SK-MEL-5 (cell line): ENCODE results near the gene SECISBP2. TPM values are rescaled to one million over a fixed set of nuclear protein-coding genes. Genes with fewer than 3 reads are reported as not detected.

Source experiments
- DNase-seq: peaks from one replicate; pipeline ENCODE4 v3.0.0-alpha.2; 2016; ENCODE audit warnings: low read depth, low spot score
- in situ Hi-C: cut with HindIII; loops from 2 replicates; pipeline ENCODE4 v1.10.0; 2016; ENCODE audit warnings: low sequenced_read_pairs, high pct_unique_total_duplicates, low pct_unique_long_range_greater_than_20kb
- small RNA-seq, 2 experiments: library from RNA; depleted of rRNA; stranded (forward); fragments of <200 nt; gene quantifications; one replicate each; pipeline ENCODE3, GENCODE V24; 2014
- total RNA-seq: library from RNA; depleted of rRNA; stranded (reverse); fragments of >200 nt; shearing (Covaris generic); gene quantifications from 2 replicates; pipeline ENCODE4 v1.2.3, GENCODE V29; 2014; rRNA removed

Gene SECISBP2
- total RNA-seq, 1 experiment from 2014 or later: 44.9 TPM

GRCh38 chr9:89408628-89409101 lies 90.4 kb downstream of the SECISBP2 start:
- no peak for DNase-seq
- in situ Hi-C loops: no loop called here

Small RNA genes lying within 50 kb of the gene (small RNA-seq; reads per million reads assigned to genes)
- 0 to 0.33 reads per million in 2 experiments for gene MIR3153

Other genes with a start within 250 kb of the SECISBP2 start
- gene SHC3, start 139.7 kb upstream of the SECISBP2 start, total RNA-seq: 0.03 TPM in 1 of 2 replicates, not detected in the other
- 404 and 447 TPM in 2 replicates for gene CKS2, start 7.3 kb upstream of the SECISBP2 start, total RNA-seq
- gene SEMA4D, start 179.6 kb downstream of the SECISBP2 start, total RNA-seq: 0.98 and 1.3 TPM in 2 replicates